Osteoblast (primary cell): ENCODE results near the gene DYRK2. TPM values are rescaled to one million over a fixed set of nuclear protein-coding genes. Genes with fewer than 3 reads are reported as not detected.
A peak's percentile ranks its signal among the peaks of the same experiment; 100 is the strongest.

Experiments
- DNase-seq: peaks from one replicate; pipeline ENCODE4 v3.0.0; 2011; ENCODE audit warnings: low spot score, mixed read lengths; ENCODE audit not compliant: insufficient read length; ENCODE audit errors: missing footprints
- H2AFZ ChIP-seq: 2 replicates; pipeline ENCODE4 v1.6.0; 2011; ENCODE audit warnings: mild to moderate bottlenecking, low read length
- H3K27ac ChIP-seq: 2 replicates; pipeline ENCODE4 v1.5.1; 2011; ENCODE audit warnings: mild to moderate bottlenecking, low read depth, low read length, moderate library complexity
- H3K27me3 ChIP-seq: 2 replicates; pipeline ENCODE4 v1.6.0; 2012; ENCODE audit warnings: mild to moderate bottlenecking, control low read depth, inconsistent platforms, low read length, moderate library complexity; ENCODE audit not compliant: insufficient read depth
- H3K36me3 ChIP-seq: 2 replicates; pipeline ENCODE4 v1.5.1; 2011; ENCODE audit warnings: mild to moderate bottlenecking, low read length, control low read depth, moderate library complexity; ENCODE audit not compliant: insufficient read depth
- H3K4me1 ChIP-seq: 2 replicates; pipeline ENCODE4 v1.5.1; 2011; ENCODE audit warnings: mild to moderate bottlenecking, low read length, control low read depth, moderate library complexity; ENCODE audit not compliant: insufficient read depth
- H3K4me2 ChIP-seq: 2 replicates; pipeline ENCODE4 v1.6.0; 2011; ENCODE audit warnings: mild to moderate bottlenecking, low read length; ENCODE audit not compliant: insufficient read depth
- H3K4me3 ChIP-seq: fragments of 200-600 bp; sonication (generic); 3 replicates; pipeline ENCODE4 v1.5.1; 2012; ENCODE audit warnings: mild to moderate bottlenecking, low read length, inconsistent platforms; ENCODE audit not compliant: insufficient read depth
- H3K79me2 ChIP-seq: 2 replicates; pipeline ENCODE4 v1.6.0; 2012; ENCODE audit warnings: mild to moderate bottlenecking, low read length, control low read depth, inconsistent platforms; ENCODE audit not compliant: insufficient read depth
- H3K9me3 ChIP-seq: 2 replicates; pipeline ENCODE4 v1.5.1; 2011; ENCODE audit warnings: low read depth, low read length, control low read depth
- H4K20me1 ChIP-seq: 2 replicates; pipeline ENCODE4 v1.6.0; 2012; ENCODE audit warnings: mild to moderate bottlenecking, low read length, control low read depth; ENCODE audit not compliant: insufficient read depth
- total RNA-seq: library from RNA; depleted of rRNA; stranded (reverse); fragments of >200 nt; gene quantifications from 2 replicates; pipeline ENCODE4 v1.2.3, GENCODE V29; 2012
- TF ChIP-seq, protein P1 (sequence below): IDR thresholded peaks from 2 replicates; pipeline ENCODE4 v1.5.1; 2011; ENCODE audit warnings: mild to moderate bottlenecking, low read depth, low read length, moderate library complexity; ENCODE audit errors: extremely low read depth

Gene DYRK2
- total RNA-seq, 1 donor = 43.4 TPM

DNA sequence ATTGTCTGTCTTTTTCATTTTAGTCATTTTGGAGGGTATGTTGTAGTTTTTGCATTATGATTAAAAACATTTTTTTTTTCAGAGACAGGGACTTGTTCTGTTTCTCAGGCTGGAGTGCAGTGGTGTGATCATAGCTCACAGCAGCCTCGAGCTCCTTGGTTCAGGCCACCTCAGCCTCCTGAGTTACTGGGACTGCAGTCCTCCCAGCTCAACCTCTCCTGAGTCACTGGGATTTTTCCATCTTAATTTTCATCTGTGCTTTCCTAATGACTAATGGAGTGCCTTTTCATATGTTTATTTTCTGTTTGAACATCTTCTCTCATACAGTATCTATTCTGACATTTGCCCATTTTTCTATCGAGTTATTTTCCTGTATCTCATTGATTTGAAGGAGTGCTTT is 52.6 kb downstream of the DYRK2 start:
- Histone ChIP-seq H3K4me2 (no peak overlapping the region), H4K20me1 (no peaks in the 10 kb centered on the region), H3K4me1 (peaks cover 44% of the 10 kb centered on the region), H3K9me3 (no peaks in the 10 kb centered on the region), H2AFZ (no peak overlapping the region), H3K27me3 (no peaks in the 10 kb centered on the region), H3K27ac (peak overlapping the region; percentile 40), H3K4me3 (no peak overlapping the region), H3K79me2 (no peaks in the 10 kb centered on the region), H3K36me3 (no peaks in the 10 kb centered on the region)
- DNase-seq = no peak
- TF ChIP-seq, protein P1, sequence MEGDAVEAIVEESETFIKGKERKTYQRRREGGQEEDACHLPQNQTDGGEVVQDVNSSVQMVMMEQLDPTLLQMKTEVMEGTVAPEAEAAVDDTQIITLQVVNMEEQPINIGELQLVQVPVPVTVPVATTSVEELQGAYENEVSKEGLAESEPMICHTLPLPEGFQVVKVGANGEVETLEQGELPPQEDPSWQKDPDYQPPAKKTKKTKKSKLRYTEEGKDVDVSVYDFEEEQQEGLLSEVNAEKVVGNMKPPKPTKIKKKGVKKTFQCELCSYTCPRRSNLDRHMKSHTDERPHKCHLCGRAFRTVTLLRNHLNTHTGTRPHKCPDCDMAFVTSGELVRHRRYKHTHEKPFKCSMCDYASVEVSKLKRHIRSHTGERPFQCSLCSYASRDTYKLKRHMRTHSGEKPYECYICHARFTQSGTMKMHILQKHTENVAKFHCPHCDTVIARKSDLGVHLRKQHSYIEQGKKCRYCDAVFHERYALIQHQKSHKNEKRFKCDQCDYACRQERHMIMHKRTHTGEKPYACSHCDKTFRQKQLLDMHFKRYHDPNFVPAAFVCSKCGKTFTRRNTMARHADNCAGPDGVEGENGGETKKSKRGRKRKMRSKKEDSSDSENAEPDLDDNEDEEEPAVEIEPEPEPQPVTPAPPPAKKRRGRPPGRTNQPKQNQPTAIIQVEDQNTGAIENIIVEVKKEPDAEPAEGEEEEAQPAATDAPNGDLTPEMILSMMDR = no peak

DNA sequence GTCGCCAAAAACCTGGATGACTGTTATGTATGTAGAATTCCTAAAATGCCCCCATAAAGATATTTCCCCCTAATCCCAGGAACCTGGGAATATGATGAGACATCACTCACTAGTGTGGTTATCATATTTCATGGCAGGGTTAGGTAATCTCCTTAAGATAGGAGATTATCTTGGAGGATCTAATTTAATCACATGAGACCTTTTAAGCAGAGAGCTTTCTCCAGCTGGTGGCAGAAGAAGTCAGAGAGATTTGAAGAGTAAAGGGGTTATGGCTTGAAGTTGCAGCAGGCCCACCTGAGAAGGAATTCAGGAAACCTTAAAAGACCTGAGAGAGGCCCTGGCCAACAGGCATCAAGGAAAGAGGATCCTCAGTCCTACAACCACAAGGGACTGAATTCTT is 53.6 kb downstream of the DYRK2 start:
- H3K4me3 ChIP-seq = no peak overlapping the region
- no peaks in the 10 kb centered on the region for H3K36me3 ChIP-seq
- no peaks in the 10 kb centered on the region for H3K27me3 ChIP-seq
- H3K4me2 ChIP-seq = no peak overlapping the region
- TF ChIP-seq, protein P1 = no peak
- no peak overlapping the region for H2AFZ ChIP-seq
- no peaks in the 10 kb centered on the region for H4K20me1 ChIP-seq
- DNase-seq = no peak
- no peaks in the 10 kb centered on the region for H3K9me3 ChIP-seq
- H3K79me2 ChIP-seq = no peaks in the 10 kb centered on the region
- H3K4me1 ChIP-seq = peaks cover 48% of the 10 kb centered on the region
- H3K27ac ChIP-seq = no peak overlapping the region

DNA sequence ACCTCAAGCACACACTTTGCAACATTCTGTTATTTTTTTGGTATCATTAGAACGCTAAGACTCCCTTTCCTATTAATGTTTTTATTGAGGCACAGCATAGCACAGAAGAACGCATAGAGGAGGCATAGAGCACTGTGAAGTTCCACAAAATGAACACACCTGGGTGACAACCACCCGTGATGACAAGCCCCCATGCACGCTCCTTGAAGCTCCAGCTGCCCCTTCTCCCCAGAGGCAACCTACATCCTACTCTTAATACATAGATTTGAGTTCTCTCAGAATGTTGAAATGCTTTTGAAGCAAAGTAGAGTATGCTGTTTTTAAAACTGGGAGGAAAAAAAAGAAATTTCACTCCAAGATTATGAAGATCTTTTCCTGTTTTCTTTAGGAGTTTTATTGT is 55.5 kb downstream of the DYRK2 start:
- Histone ChIP-seq H3K4me1 (peaks cover 30% of the 10 kb centered on the region), H3K36me3 (no peaks in the 10 kb centered on the region), H2AFZ (no peak overlapping the region), H3K9me3 (no peaks in the 10 kb centered on the region), H4K20me1 (no peaks in the 10 kb centered on the region), H3K4me3 (no peak overlapping the region), H3K27ac (no peak overlapping the region), H3K4me2 (no peak overlapping the region), H3K27me3 (no peaks in the 10 kb centered on the region), H3K79me2 (no peaks in the 10 kb centered on the region)
- TF ChIP-seq, protein P1 = no peak
- DNase-seq = no peak

DNA sequence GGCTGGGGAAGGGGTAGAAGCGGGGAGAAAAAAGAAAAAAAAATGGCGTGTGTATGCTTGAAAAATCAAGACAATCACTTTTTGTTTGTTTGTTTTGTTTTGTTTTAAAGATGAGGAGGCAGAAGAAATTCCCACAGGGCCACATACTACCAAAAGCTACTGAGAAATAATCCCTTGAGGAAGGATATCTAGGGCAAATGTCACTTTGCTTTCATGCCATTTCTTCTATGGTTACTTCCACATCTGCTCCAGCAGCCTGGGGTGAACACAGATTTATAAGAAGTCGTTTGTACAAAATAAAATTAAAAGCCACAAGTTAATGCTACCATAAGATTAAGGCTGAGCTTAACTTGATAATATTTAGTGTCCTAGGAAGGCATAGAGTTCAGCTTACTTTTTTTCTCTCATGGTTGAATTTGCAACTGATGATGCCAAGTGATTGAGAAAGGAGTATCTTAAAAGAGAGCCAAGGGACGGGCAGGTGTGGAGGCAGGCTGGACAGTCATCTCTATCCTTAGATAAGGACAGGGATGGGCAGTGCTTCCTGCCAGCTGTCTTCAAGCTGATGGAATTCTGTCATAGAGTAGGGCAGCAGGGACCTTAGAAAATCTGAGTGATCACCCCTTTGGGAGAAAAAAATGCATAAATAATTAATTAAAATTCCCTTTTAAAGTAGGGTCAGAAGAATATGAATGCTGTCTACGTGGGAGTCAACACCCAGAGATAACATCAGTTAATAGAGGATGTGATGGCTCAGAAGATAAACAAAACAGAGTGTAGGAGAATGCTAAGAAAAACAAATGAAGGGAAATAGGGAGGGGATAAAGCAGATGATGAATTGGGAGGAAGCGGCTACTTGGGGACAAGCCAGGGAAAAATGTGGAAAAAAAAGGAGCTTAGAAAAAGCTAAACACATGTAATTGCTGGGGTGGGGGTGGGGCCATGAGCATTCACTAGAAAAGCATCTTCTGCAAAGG is 57.1 kb downstream of the DYRK2 start:
- no peaks in the 10 kb centered on the region for H3K36me3 ChIP-seq
- DNase-seq = peak; percentile 43
- peak overlapping the region; percentile 14 for H3K4me2 ChIP-seq
- H2AFZ ChIP-seq = no peak overlapping the region
- TF ChIP-seq, protein P1 = no peak
- peaks cover 28% of the 10 kb centered on the region for H3K4me1 ChIP-seq
- H4K20me1 ChIP-seq = no peaks in the 10 kb centered on the region
- H3K27me3 ChIP-seq = no peaks in the 10 kb centered on the region
- H3K9me3 ChIP-seq = no peaks in the 10 kb centered on the region
- H3K27ac ChIP-seq = peak overlapping the region; percentile 62
- H3K4me3 ChIP-seq = no peak overlapping the region
- no peaks in the 10 kb centered on the region for H3K79me2 ChIP-seq
